ENCODE measurements around the gene DAG1. TPM values are rescaled to one million over a fixed set of nuclear protein-coding genes. Genes with fewer than 3 reads are reported as not detected.
A peak's percentile ranks its signal among the peaks of the same experiment; 100 is the strongest.
"Not testable (repeated sequence)": the region's sequence is repeated elsewhere in the genome, so short reads cannot be mapped to it uniquely, and the experiment has no call there.

Gene DAG1
- polyA plus RNA-seq, 2 donors = 8.6 to 18.8 TPM

DNA sequence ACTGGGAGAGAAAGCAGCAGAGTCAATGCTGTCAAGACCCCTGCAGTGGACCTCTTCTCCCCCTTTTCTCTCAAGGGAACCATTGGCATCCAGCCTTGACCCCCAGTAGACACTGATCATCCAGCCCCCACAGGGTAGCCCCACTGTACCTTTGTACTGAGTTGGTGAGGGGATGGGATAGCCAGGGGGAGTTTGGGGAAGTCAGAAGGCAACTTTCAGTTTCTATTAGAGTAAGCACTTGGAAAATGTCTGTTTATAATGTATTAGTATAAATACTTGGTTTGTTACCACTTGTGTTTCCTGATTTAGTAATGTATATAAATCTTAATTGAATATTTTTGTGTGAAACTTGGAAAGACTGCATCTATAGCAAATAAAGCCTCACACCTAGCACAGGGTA lies 25.0 kb downstream of the DAG1 start:
- H3K36me3 ChIP-seq (ENCODE audit: control insufficient read depth in 2 of 2, insufficient read depth in 2 of 2, low read length in 1 of 2) = peaks cover 0 to 2% of the 10 kb centered on the region in 2 donors

DNA sequence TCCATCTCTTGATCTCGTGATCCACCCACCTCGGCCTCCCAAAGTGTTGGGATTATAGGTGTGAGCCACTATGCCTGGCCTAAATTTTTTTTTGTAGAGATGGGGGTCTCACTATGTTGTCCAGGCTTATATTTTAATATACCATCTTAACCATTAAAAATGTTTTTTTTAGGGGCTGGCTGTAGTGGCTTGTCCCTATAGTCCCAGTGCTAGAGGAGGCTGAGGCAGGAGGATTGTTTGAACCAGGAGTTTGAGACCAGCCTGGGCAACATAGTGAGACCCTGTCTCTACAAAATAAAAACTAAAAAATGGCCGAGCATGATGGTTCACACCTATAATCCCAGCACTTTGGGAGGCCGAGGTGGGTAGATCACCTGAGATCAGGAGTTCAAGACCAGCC lies 26.8 kb downstream of the DAG1 start:
- not testable (repeated sequence) for H3K4me3 ChIP-seq (ENCODE audit: low read depth in 1 of 2, low read length in 2 of 2); H3K4me1 ChIP-seq (ENCODE audit: control insufficient read depth in 2 of 2, insufficient read depth in 2 of 2, low read length in 1 of 2); H3K9me3 ChIP-seq (ENCODE audit: control insufficient read depth in 2 of 2, insufficient read depth in 1 of 2, low read depth in 1 of 2, low read length in 1 of 2); H3K27ac ChIP-seq (ENCODE audit: low read depth in 2 of 2, low read length in 1 of 2); H3K36me3 ChIP-seq (ENCODE audit: control insufficient read depth in 2 of 2, insufficient read depth in 2 of 2, low read length in 1 of 2); H3K27me3 ChIP-seq (ENCODE audit: control insufficient read depth in 1 of 2, insufficient read depth in 2 of 2, low read length in 2 of 2)
- WGBS, 2 donors = 91 to 98% methylated on average over 4 of the region's 4 CpGs

More for the DNA sequence above, 25.0 kb downstream of the DAG1 start:
- Histone ChIP-seq H3K27me3 (ENCODE audit: control insufficient read depth in 1 of 2, insufficient read depth in 2 of 2, low read length in 2 of 2) (no peaks in the 10 kb centered on the region), H3K9me3 (ENCODE audit: control insufficient read depth in 2 of 2, insufficient read depth in 1 of 2, low read depth in 1 of 2, low read length in 1 of 2) (no peaks in the 10 kb centered on the region), H3K4me1 (ENCODE audit: control insufficient read depth in 2 of 2, insufficient read depth in 2 of 2, low read length in 1 of 2) (no peaks in the 10 kb centered on the region), H3K4me3 (ENCODE audit: low read depth in 1 of 2, low read length in 2 of 2) (no peak overlapping the region), H3K27ac (ENCODE audit: low read depth in 2 of 2, low read length in 1 of 2) (peak overlapping the region in 1 of 2 donors; percentile 7)

DNA sequence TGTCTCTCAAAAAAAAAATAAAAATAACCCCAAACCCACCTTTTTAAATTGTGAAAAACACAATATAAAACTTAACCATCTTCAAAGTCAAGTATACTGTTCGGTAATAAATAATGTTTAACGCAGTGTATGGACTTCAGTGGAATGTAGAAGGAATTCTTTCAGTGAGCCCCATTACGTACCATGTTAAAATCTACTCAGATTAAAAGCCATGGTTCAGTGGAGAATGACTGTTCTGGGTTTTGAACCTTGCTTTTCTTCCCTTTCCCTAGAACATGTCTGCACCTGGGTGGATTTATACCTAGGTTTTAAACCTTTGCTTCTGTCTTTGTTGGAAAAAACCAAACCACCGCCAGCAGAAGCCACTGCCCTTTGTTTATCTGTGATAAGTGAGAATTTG lies 27.5 kb downstream of the DAG1 start:
- Histone ChIP-seq H3K36me3 (ENCODE audit: control insufficient read depth in 2 of 2, insufficient read depth in 2 of 2, low read length in 1 of 2) (peaks cover 0 to 2% of the 10 kb centered on the region in 2 donors), H3K4me1 (ENCODE audit: control insufficient read depth in 2 of 2, insufficient read depth in 2 of 2, low read length in 1 of 2) (peaks cover 0 to 3% of the 10 kb centered on the region in 2 donors), H3K27ac (ENCODE audit: low read depth in 2 of 2, low read length in 1 of 2) (no peak overlapping the region), H3K9me3 (ENCODE audit: control insufficient read depth in 2 of 2, insufficient read depth in 1 of 2, low read depth in 1 of 2, low read length in 1 of 2) (no peaks in the 10 kb centered on the region), H3K4me3 (ENCODE audit: low read depth in 1 of 2, low read length in 2 of 2) (no peak overlapping the region), H3K27me3 (ENCODE audit: control insufficient read depth in 1 of 2, insufficient read depth in 2 of 2, low read length in 2 of 2) (no peaks in the 10 kb centered on the region)
- whole genome bisulfite sequencing, 2 donors = 91 to 92% methylated on average over 4 of the region's 4 CpGs

DNA sequence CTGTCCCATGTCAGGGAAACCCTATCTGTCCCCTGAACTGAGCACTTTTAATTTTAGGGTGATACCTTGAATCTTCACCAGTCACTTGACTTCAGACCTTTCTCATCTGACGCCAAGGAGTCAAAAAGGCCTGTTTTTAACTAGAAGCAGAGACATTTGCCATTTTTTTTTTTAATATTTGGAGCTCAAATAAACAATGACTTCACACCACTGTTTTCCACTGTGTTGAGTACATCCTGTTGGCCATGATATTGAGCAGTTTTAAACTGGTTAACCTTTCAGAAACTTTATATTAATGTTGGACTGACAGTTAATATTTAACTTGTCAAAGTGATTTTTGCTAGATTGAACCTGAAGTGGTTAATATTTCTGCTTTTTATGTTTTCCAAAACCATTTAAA lies 28.2 kb downstream of the DAG1 start:
- peaks cover 0 to 3% of the 10 kb centered on the region in 2 donors for H3K4me1 ChIP-seq (ENCODE audit: control insufficient read depth in 2 of 2, insufficient read depth in 2 of 2, low read length in 1 of 2)
- H3K36me3 ChIP-seq (ENCODE audit: control insufficient read depth in 2 of 2, insufficient read depth in 2 of 2, low read length in 1 of 2) = peaks cover 0 to 2% of the 10 kb centered on the region in 2 donors
- no peak overlapping the region for H3K4me3 ChIP-seq (ENCODE audit: low read depth in 1 of 2, low read length in 2 of 2)
- H3K27ac ChIP-seq (ENCODE audit: low read depth in 2 of 2, low read length in 1 of 2) = no peak overlapping the region
- 75 to 76% methylated on average over 1 of the region's 1 CpG for WGBS, 2 donors
- no peaks in the 10 kb centered on the region for H3K9me3 ChIP-seq (ENCODE audit: control insufficient read depth in 2 of 2, insufficient read depth in 1 of 2, low read depth in 1 of 2, low read length in 1 of 2)
- H3K27me3 ChIP-seq (ENCODE audit: control insufficient read depth in 1 of 2, insufficient read depth in 2 of 2, low read length in 2 of 2) = no peaks in the 10 kb centered on the region

DNA sequence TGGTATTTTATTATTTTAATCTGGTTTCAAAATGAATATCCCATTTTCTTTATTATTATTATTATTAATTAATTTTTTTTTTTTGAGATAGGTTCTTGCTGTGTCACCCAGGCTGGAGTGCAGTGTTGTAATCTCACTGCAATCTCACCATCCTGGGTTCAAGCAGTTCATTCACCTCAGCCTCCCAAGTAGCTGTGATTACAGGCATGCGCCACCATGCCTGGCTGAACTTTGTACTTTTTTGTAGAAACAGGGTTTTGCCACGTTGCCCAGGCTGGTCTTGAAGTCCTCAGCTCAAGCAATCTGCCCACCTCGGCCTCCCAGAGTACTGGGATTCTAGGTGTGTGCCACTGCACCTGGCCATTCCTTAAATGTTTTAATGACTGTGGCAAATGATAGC lies 28.6 kb downstream of the DAG1 start:
- peak overlapping the region in 1 of 2 donors; percentile 22 for H3K27ac ChIP-seq (ENCODE audit: low read depth in 2 of 2, low read length in 1 of 2)
- 81 to 89% methylated on average over 3 of the region's 3 CpGs for WGBS, 2 donors

DNA sequence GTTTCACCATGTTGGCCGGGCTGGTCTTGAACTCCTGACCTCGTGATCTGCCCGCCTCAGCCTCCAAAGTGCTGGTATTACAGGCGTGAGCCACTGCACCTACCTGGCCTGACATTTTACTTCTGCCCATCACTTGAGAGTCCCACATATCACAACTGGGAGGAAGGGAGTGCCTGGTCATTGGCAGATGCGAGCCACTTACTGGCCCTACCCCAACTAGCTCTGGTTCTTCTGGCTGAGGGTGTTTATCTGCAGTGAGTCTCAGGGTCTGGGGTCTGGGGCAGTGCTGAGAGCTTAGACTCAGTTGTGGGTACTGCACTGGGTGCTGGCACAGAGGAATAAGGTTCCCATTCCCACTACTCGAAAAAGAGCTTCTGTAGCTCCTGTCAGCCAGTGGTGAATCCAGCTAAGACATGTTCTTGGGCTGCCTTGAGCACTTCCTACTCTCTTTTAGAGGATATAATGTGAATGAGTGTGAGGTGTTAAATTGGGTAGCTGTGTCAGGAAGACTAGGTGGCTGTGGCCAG lies 30.2 kb downstream of the DAG1 start:
- Histone ChIP-seq H3K27ac (ENCODE audit: low read depth in 2 of 2, low read length in 1 of 2) (peak overlapping the region; percentile 60 to 90), H3K4me3 (ENCODE audit: low read depth in 1 of 2, low read length in 2 of 2) (no peak overlapping the region), H3K36me3 (ENCODE audit: control insufficient read depth in 2 of 2, insufficient read depth in 2 of 2, low read length in 1 of 2) (no peaks in the 10 kb centered on the region), H3K27me3 (ENCODE audit: control insufficient read depth in 1 of 2, insufficient read depth in 2 of 2, low read length in 2 of 2) (no peaks in the 10 kb centered on the region), H3K4me1 (ENCODE audit: control insufficient read depth in 2 of 2, insufficient read depth in 2 of 2, low read length in 1 of 2) (peaks cover 0 to 3% of the 10 kb centered on the region in 2 donors), H3K9me3 (ENCODE audit: control insufficient read depth in 2 of 2, insufficient read depth in 1 of 2, low read depth in 1 of 2, low read length in 1 of 2) (no peaks in the 10 kb centered on the region)
- WGBS, 2 donors = 85 to 86% methylated on average over 6 of the region's 6 CpGs

More for the DNA sequence above, 28.6 kb downstream of the DAG1 start:
- H3K9me3 ChIP-seq (ENCODE audit: control insufficient read depth in 2 of 2, insufficient read depth in 1 of 2, low read depth in 1 of 2, low read length in 1 of 2) = no peaks in the 10 kb centered on the region
- no peak overlapping the region for H3K4me3 ChIP-seq (ENCODE audit: low read depth in 1 of 2, low read length in 2 of 2)
- peaks cover 0 to under 1% of the 10 kb centered on the region in 2 donors for H3K36me3 ChIP-seq (ENCODE audit: control insufficient read depth in 2 of 2, insufficient read depth in 2 of 2, low read length in 1 of 2)
- H3K27me3 ChIP-seq (ENCODE audit: control insufficient read depth in 1 of 2, insufficient read depth in 2 of 2, low read length in 2 of 2) = no peaks in the 10 kb centered on the region
- peaks cover 0 to 3% of the 10 kb centered on the region in 2 donors for H3K4me1 ChIP-seq (ENCODE audit: control insufficient read depth in 2 of 2, insufficient read depth in 2 of 2, low read length in 1 of 2)

DNA sequence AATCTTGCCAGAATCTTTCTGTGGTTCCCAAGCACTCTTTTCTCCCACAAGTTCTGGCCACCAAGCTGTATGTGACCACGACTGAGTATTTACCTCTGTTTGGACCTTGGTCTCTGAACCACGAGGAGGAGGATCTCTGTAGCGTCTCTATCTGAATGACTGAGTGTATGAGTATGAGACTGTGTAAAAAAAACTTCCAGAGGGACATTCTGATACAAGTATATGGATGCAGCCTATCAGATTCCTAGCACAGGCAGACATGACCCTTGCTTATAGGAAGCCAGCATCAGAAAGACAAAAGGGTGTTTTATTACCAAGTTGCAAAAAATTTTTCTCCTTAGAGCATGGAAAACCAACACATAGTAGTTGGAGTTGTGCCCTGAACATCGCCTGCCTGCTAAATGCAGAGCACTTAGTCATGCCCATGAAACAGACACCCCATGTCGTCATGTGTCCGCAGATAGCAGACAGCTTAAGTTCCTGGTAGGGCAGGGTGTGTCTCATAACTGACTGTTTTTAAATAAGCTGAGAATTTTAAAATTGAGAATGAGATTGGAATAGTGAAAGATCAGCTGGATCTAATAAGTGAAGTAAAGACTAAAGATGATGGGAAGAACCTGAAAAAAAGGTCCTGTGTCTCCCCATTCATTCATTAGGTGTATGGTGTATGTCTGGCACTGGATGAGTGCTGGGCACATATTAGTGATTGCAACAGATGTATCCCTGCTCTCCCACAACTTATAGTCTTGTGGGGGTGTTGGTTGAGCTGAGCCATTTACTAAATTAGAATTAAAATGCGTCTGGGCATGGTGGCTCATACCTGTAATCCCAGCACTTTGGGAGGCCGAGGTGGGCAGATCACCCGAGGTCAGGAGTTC lies 30.9 kb downstream of the DAG1 start:
- Histone ChIP-seq H3K4me1 (ENCODE audit: control insufficient read depth in 2 of 2, insufficient read depth in 2 of 2, low read length in 1 of 2) (peaks cover 0 to 3% of the 10 kb centered on the region in 2 donors), H3K9me3 (ENCODE audit: control insufficient read depth in 2 of 2, insufficient read depth in 1 of 2, low read depth in 1 of 2, low read length in 1 of 2) (no peaks in the 10 kb centered on the region), H3K36me3 (ENCODE audit: control insufficient read depth in 2 of 2, insufficient read depth in 2 of 2, low read length in 1 of 2) (no peaks in the 10 kb centered on the region), H3K27ac (ENCODE audit: low read depth in 2 of 2, low read length in 1 of 2) (peak overlapping the region; percentile 60 to 90), H3K27me3 (ENCODE audit: control insufficient read depth in 1 of 2, insufficient read depth in 2 of 2, low read length in 2 of 2) (no peaks in the 10 kb centered on the region), H3K4me3 (ENCODE audit: low read depth in 1 of 2, low read length in 2 of 2) (no peak overlapping the region)
- 38 to 40% methylated on average over 9 of the region's 9 CpGs for WGBS, 2 donors

DNA sequence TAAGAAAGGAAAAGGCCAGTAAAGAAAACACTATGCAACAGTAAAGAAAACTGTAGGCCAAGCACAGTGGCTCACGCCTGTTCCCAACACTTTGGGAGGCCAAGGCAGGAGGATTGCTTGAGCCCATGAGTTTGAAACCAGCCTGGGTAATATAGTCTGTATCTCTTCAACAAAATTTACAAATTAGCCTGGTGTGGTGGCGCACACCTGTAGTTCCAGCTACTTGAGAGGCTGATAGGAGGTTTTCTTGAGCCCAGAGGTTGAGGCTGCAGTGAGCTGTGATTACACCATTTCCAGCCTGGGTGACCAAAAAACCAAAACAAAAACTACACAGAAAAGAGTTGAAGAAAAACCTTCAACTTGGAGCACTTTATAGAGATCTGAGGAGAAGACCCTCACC lies 31.8 kb downstream of the DAG1 start:
- Histone ChIP-seq H3K27me3 (ENCODE audit: control insufficient read depth in 1 of 2, insufficient read depth in 2 of 2, low read length in 2 of 2) (no peaks in the 10 kb centered on the region), H3K36me3 (ENCODE audit: control insufficient read depth in 2 of 2, insufficient read depth in 2 of 2, low read length in 1 of 2) (no peaks in the 10 kb centered on the region), H3K27ac (ENCODE audit: low read depth in 2 of 2, low read length in 1 of 2) (no peak overlapping the region), H3K4me1 (ENCODE audit: control insufficient read depth in 2 of 2, insufficient read depth in 2 of 2, low read length in 1 of 2) (peaks cover 0 to 3% of the 10 kb centered on the region in 2 donors), H3K9me3 (ENCODE audit: control insufficient read depth in 2 of 2, insufficient read depth in 1 of 2, low read depth in 1 of 2, low read length in 1 of 2) (no peaks in the 10 kb centered on the region), H3K4me3 (ENCODE audit: low read depth in 1 of 2, low read length in 2 of 2) (no peak overlapping the region)
- WGBS, 2 donors = 100% methylated on average over 2 of the region's 2 CpGs

DNA sequence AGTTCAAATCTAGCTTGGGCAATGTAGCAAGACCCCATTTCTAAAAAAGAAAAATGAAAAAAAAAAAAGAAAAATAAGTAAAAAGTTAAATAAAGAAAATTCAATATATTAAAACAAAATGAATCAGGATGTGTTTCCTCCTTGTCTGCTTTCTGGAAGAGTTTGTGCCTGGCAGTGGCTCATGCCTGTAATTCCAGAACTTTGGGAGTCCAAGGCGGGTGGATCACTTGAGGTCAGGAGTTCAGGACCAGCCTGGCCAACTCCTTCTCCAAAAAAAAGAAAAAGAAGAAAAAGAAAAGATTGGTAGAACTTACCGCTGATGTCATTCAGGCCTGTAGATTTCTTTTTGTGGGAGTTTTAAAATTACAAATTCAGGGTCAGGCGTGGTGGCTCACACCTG lies 36.8 kb downstream of the DAG1 start:
- H3K27me3 ChIP-seq (ENCODE audit: control insufficient read depth in 1 of 2, insufficient read depth in 2 of 2, low read length in 2 of 2) = no peaks in the 10 kb centered on the region
- WGBS, 2 donors = 85 to 86% methylated on average over 3 of the region's 3 CpGs

More for the DNA sequence above, 36.8 kb downstream of the DAG1 start:
- Histone ChIP-seq H3K36me3 (ENCODE audit: control insufficient read depth in 2 of 2, insufficient read depth in 2 of 2, low read length in 1 of 2) (peaks cover 5 to 6% of the 10 kb centered on the region in 2 donors), H3K9me3 (ENCODE audit: control insufficient read depth in 2 of 2, insufficient read depth in 1 of 2, low read depth in 1 of 2, low read length in 1 of 2) (no peaks in the 10 kb centered on the region), H3K4me1 (ENCODE audit: control insufficient read depth in 2 of 2, insufficient read depth in 2 of 2, low read length in 1 of 2) (no peaks in the 10 kb centered on the region), H3K4me3 (ENCODE audit: low read depth in 1 of 2, low read length in 2 of 2) (no peak overlapping the region), H3K27ac (ENCODE audit: low read depth in 2 of 2, low read length in 1 of 2) (no peak overlapping the region)
